ENCODE measurements around the gene ADAMTS8.
A peak's percentile ranks its signal among the peaks of the same experiment; 100 is the strongest.

The ADAMTS8 gene

GRCh38 chr11:130416530-130416882 is 11.9 kb downstream of the ADAMTS8 start:
- DNase-seq, result no peak

- DNase-seq, result no peak
Observed at GRCh38 chr11:130415731-130416529, 12.5 kb downstream of the ADAMTS8 start.

- no peak for DNase-seq
Observed at GRCh38 chr11:130414107-130415080, 14.0 kb downstream of the ADAMTS8 start.

- peak; percentile 38 for DNase-seq
Observed at GRCh38 chr11:130413405-130414106, 14.9 kb downstream of the ADAMTS8 start.

GRCh38 chr11:130411223-130411622 is 17.2 kb downstream of the ADAMTS8 start:
- DNase-seq, result no peak

- DNase-seq, result no peak
Observed at GRCh38 chr11:130409594-130410388, 18.6 kb downstream of the ADAMTS8 start.

- no peak for DNase-seq
Observed at GRCh38 chr11:130408901-130409300, 19.5 kb downstream of the ADAMTS8 start.

- no peak for DNase-seq
Observed at GRCh38 chr11:130408401-130408890, 20.0 kb downstream of the ADAMTS8 start.

- DNase-seq, result no peak
Observed at GRCh38 chr11:130407978-130408377, 20.4 kb downstream of the ADAMTS8 start.

- no peak for DNase-seq
Observed at GRCh38 chr11:130405428-130405827, 23.0 kb downstream of the ADAMTS8 start.

GRCh38 chr11:130404727-130405126 is 23.7 kb downstream of the ADAMTS8 start:
- DNase-seq, result no peak

- DNase-seq, result no peak
Observed at GRCh38 chr11:130403967-130404366, 24.4 kb downstream of the ADAMTS8 start.

- no peak for DNase-seq
Observed at GRCh38 chr11:130403271-130403804, 25.1 kb downstream of the ADAMTS8 start.

- no peak for DNase-seq
Observed at GRCh38 chr11:130402570-130402969, 25.8 kb downstream of the ADAMTS8 start.

- no peak for DNase-seq
Observed at GRCh38 chr11:130400781-130401483, 27.5 kb downstream of the ADAMTS8 start.

- DNase-seq, result no peak
Observed at GRCh38 chr11:130399196-130399595, 29.2 kb downstream of the ADAMTS8 start.

- DNase-seq, result no peak
Observed at GRCh38 chr11:130397780-130398179, 30.6 kb downstream of the ADAMTS8 start.

GRCh38 chr11:130396965-130397364 is 31.4 kb downstream of the ADAMTS8 start:
- no peak for DNase-seq

- no peak for DNase-seq
Observed at GRCh38 chr11:130394615-130395014, 33.8 kb downstream of the ADAMTS8 start.

GRCh38 chr11:130391711-130392110 is 36.7 kb downstream of the ADAMTS8 start:
- DNase-seq, result no peak

- DNase-seq, result peak; percentile 4
Observed at GRCh38 chr11:130390071-130390758, 38.2 kb downstream of the ADAMTS8 start.

Measured in NCI-H1105 (cell line).